Stimulated activated naive CD8-positive, alpha-beta T cell treated with anti-CD3 and anti-CD28 coated beads, Interleukin-15, Interleukin-2, amounts not matched to agents 100 ng/mL and 50 ng/mL, for 24 hours (primary cell): ENCODE measurements around the gene SLC6A17.

Source experiments
- H3K27ac Mint-ChIP-seq: one replicate; pipeline ENCODE4 v1.8.0; 2021; ENCODE audit warnings: mild to moderate bottlenecking, mixed read lengths
- H3K27me3 Mint-ChIP-seq: one replicate; pipeline ENCODE4 v1.8.0; 2021; ENCODE audit warnings: mixed read lengths
- H3K36me3 Mint-ChIP-seq: one replicate; pipeline ENCODE4 v1.8.0; 2021; ENCODE audit warnings: low read depth, mixed read lengths
- H3K4me1 Mint-ChIP-seq: one replicate; pipeline ENCODE4 v1.8.0; 2021; ENCODE audit warnings: low read depth, mixed read lengths
- H3K4me3 Mint-ChIP-seq: one replicate; pipeline ENCODE4 v1.8.0; 2021; ENCODE audit warnings: mild to moderate bottlenecking, mixed read lengths
- H3K9me3 Mint-ChIP-seq: one replicate; pipeline ENCODE4 v1.8.0; 2021; ENCODE audit warnings: mixed read lengths

Gene SLC6A17

DNA sequence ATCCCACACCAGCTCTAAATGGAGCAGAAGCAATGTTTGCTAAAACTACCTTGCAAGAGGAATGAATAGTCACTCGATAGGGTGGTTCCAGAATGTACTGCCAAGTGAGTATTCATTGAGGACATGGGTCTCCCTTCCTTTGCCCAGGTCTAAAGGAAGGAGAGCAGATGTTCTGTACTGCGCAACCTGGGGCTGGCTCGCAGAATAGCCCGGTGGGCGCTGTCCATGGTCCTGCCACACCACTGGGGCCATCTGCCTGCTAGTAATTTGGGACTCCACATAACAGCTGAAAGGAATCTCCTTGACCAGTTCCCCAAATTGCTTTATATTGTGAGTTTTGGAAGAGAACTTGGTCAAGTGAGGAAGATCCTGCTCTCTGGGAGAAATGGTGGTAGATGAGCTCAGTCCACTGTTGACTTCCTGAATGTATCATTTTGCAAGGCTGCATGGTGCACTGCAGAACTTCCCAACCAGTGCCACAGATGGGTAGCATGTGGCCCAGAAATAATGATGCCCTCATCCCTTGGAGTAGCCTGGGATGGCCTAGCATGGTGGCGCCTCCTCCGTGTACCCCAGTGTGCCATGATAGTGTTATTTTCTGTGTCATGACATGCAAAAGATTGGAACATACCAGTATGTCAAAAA, 5.7 kb downstream of the SLC6A17 start:
- peaks cover 5% of the 10 kb centered on the region for H3K9me3 Mint-ChIP-seq
- H3K36me3 Mint-ChIP-seq = no peaks in the 10 kb centered on the region

DNA sequence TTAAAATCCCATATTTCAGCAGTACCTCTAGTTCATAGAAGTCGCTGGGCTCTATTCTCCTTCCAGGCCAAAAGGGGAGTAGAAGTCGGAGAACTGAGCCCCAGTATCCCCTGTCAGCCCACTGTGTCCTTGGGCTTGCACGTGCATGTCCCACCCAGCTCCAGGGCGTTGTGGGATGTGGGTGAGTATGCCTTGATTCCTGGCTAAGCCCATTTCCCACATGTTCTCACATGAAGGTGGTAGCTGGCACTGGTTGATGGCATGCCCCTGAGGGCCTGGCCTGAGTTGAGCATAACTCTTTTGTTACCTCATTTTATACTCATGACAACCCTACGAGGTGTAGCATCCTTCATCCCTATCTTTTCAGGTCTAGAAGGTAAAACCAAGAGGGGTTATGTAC, 8.0 kb downstream of the SLC6A17 start:
- Mint-ChIP-seq H3K4me3 (no peak overlapping the region), H3K36me3 (no peaks in the 10 kb centered on the region), H3K27me3 (peaks cover 39% of the 10 kb centered on the region), H3K4me1 (no peaks in the 10 kb centered on the region), H3K27ac (no peak overlapping the region), H3K9me3 (peaks cover 5% of the 10 kb centered on the region)

More for the DNA sequence above, 5.7 kb downstream of the SLC6A17 start:
- H3K27me3 Mint-ChIP-seq = peaks cover 55% of the 10 kb centered on the region
- H3K27ac Mint-ChIP-seq = no peak overlapping the region
- no peaks in the 10 kb centered on the region for H3K4me1 Mint-ChIP-seq
- no peak overlapping the region for H3K4me3 Mint-ChIP-seq

DNA sequence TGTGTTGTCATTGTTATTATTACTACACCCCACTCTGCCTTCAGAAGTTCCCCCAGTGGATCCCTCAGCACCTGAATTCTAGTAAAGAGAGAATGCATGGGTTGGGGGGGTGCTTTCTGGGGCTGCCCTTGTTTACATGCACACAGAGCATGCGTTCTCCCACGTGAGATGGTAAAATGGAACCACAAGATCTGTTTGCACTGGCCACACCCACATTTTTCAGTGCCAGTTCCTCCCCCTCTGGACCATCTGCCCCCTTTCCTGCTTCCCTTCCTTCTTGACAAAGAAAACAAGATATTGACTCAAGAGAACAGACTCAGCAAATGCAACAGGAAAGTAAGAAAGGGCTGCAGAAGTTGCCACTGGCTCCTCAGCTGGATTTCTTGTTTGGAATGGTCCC, 8.9 kb downstream of the SLC6A17 start:
- no peak overlapping the region for H3K27ac Mint-ChIP-seq
- H3K4me3 Mint-ChIP-seq = no peak overlapping the region
- peaks cover 32% of the 10 kb centered on the region for H3K27me3 Mint-ChIP-seq
- H3K9me3 Mint-ChIP-seq = peaks cover 5% of the 10 kb centered on the region
- no peaks in the 10 kb centered on the region for H3K36me3 Mint-ChIP-seq
- no peaks in the 10 kb centered on the region for H3K4me1 Mint-ChIP-seq

DNA sequence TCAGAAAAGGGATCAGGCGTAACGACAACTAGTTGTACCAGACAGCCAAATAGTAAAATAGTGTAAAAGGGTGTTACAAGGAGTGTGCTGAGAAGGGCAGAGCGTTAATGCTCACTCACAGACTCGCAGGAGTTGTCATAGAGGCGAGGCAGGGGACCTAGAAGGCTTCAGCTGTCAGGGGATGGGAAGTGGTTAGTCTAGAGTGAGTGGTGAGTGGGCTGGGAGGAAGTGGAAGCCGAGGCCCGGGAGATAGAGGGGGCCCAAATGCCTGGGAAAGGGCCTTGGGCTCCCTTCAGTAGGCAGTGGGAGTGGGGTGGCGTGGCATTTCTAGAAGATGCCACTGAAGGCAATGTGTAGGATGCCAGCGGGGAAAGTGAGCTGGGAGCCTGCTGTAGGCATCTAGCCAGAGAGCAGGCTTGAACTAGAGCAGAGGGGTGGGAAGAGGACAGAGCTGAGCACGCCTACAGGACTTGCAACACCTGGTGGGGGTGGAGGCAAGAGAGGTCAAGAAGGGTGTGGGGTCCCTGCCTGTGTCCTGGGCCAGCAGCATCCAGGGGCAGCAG, 10.3 kb downstream of the SLC6A17 start:
- H3K9me3 Mint-ChIP-seq = peaks cover 5% of the 10 kb centered on the region
- H3K27me3 Mint-ChIP-seq = peaks cover 20% of the 10 kb centered on the region

DNA sequence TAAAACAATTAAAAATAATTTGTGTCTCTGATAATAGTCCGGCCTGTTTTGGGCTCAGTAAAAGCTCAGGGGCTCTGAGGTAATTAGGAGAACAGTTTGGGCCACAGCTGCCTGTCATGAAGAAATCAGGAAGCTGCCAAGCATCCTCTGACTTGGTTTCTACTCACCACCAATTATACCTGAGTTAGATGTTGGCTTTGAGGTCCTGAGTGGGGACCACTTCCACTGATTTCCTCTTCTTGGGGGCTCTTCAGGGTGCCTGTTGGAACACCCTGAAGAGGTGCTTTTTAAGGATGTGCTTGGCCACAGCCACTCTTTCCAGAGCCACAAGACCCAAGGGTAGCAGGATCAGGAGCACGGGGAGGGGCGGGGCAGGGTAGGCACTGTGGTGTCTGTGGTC, 10.9 kb downstream of the SLC6A17 start:
- no peaks in the 10 kb centered on the region for H3K36me3 Mint-ChIP-seq
- H3K4me3 Mint-ChIP-seq = no peak overlapping the region
- peaks cover 18% of the 10 kb centered on the region for H3K27me3 Mint-ChIP-seq
- no peaks in the 10 kb centered on the region for H3K4me1 Mint-ChIP-seq
- H3K9me3 Mint-ChIP-seq = peaks cover 5% of the 10 kb centered on the region
- no peak overlapping the region for H3K27ac Mint-ChIP-seq

More for the DNA sequence above, 10.3 kb downstream of the SLC6A17 start:
- Mint-ChIP-seq H3K36me3 (no peaks in the 10 kb centered on the region), H3K4me3 (no peak overlapping the region), H3K4me1 (no peaks in the 10 kb centered on the region), H3K27ac (no peak overlapping the region)

DNA sequence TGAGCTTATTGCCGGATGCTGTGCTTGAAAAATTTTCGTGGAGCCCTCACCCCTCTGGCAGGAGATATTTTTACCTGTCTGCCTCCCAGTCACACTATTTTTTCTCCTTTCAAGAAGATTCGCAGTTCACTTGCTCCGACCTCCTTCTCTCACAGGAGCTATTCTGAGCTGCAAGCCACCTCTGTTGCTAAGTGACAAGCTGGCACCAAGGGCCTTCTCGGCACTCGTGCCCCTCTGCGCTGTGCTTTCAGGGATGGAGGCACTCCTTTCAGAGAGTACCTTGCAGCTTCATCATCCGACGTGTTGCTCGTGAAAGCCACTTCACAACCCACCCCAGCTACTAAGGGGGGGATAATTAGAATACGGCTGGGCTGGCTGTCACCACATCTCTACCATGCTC, 11.6 kb downstream of the SLC6A17 start:
- no peaks in the 10 kb centered on the region for H3K4me1 Mint-ChIP-seq
- no peak overlapping the region for H3K4me3 Mint-ChIP-seq
- no peak overlapping the region for H3K27ac Mint-ChIP-seq
- no peaks in the 10 kb centered on the region for H3K36me3 Mint-ChIP-seq
- H3K9me3 Mint-ChIP-seq = no peaks in the 10 kb centered on the region
- H3K27me3 Mint-ChIP-seq = peaks cover 11% of the 10 kb centered on the region

DNA sequence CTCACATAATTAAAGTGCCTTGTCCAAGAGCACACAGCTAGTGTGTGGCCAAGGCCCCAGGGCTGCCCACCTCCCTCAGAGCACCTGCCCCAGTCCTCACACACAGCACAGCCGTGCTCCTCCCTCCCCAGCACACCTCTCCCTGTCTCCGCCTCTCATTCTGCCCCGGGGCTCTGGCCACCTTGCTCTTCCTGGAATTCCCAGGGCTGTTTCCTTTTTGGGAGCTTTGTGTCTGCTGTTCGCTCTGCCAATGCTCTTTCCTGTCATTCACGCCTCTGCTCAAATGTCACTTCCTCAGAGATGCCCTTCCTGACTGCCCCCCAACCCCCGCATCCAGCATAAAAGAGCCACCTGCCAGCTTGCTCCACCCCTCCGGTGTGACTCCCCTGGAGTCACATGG, 13.3 kb downstream of the SLC6A17 start:
- no peaks in the 10 kb centered on the region for H3K36me3 Mint-ChIP-seq
- no peaks in the 10 kb centered on the region for H3K27me3 Mint-ChIP-seq
- H3K4me3 Mint-ChIP-seq = no peak overlapping the region
- peak overlapping the region; percentile 6 for H3K27ac Mint-ChIP-seq
- no peaks in the 10 kb centered on the region for H3K4me1 Mint-ChIP-seq
- no peaks in the 10 kb centered on the region for H3K9me3 Mint-ChIP-seq

DNA sequence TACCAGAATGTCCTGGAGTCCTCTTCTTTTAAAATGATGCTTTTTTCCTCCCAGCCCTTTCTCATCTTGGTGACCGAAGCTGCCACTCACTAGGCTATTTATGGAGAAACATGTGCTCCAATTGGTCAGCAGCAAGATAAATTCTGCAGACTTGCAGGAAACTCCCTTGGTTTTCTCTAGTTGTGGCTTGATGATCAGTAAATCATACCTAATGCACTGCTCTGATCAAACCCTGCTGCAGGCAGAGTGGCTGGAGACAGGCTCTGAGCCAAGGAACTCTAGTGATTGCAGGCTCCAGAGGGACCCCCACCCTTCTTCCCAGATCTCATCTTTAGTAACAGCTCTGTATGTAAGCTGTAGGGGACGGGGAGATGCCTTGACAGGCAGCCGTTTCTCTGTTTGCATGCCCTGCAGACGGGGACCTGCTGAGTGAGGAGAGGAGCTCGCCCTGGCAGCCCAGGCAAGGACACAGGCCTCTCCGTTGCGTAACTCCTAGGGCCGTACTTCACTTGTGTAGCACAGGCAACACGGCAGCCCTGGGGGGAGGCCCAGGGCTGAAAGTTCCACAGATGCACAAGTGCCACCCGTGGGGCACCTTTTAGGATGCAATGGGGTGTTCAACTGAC, 14.5 kb downstream of the SLC6A17 start:
- no peak overlapping the region for H3K27ac Mint-ChIP-seq
- H3K9me3 Mint-ChIP-seq = no peaks in the 10 kb centered on the region
- H3K36me3 Mint-ChIP-seq = no peaks in the 10 kb centered on the region
- no peaks in the 10 kb centered on the region for H3K4me1 Mint-ChIP-seq
- H3K27me3 Mint-ChIP-seq = no peaks in the 10 kb centered on the region
- H3K4me3 Mint-ChIP-seq = no peak overlapping the region

DNA sequence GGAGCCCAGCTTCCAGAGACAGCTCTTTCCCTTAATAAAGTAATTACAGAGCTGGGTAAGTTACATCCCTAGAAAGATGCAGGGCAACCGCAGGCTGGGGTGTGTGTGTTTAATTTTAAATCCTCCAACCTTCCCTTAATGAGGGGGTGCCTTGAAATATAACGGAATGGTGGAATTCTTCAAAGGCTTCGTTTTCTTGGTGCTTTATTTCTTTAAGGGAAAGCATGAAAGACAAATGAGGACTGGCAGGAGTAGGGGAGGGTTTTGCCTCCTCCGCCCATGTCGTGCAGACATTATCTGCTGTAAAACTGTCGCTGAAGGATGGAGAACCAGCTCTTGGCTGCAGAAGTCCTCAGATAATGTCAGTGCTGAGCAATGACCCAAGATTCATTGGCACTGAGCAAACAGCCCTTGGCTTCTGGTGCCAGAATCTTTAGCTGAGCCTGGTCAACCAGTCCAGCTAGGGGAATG, 15.5 kb downstream of the SLC6A17 start:
- H3K27me3 Mint-ChIP-seq = no peaks in the 10 kb centered on the region
- H3K36me3 Mint-ChIP-seq = no peaks in the 10 kb centered on the region
- H3K4me3 Mint-ChIP-seq = no peak overlapping the region
- H3K9me3 Mint-ChIP-seq = no peaks in the 10 kb centered on the region
- no peaks in the 10 kb centered on the region for H3K4me1 Mint-ChIP-seq
- H3K27ac Mint-ChIP-seq = no peak overlapping the region

DNA sequence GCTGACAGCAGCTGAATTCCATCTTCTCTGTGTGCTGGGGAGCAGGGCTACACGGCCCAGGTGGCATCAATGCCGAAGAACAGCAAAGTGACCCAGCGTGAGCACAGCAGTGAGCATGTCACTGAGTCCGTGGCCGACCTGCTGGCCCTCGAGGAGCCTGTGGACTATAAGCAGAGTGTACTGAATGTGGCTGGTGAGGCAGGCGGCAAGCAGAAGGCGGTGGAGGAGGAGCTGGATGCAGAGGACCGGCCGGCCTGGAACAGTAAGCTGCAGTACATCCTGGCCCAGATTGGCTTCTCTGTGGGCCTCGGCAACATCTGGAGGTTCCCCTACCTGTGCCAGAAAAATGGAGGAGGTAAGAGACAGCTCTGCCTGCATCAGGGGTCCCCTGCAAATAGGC, 16.6 kb downstream of the SLC6A17 start:
- no peak overlapping the region for H3K27ac Mint-ChIP-seq
- H3K4me1 Mint-ChIP-seq = no peaks in the 10 kb centered on the region
- no peaks in the 10 kb centered on the region for H3K36me3 Mint-ChIP-seq
- no peaks in the 10 kb centered on the region for H3K9me3 Mint-ChIP-seq
- H3K27me3 Mint-ChIP-seq = no peaks in the 10 kb centered on the region
- H3K4me3 Mint-ChIP-seq = no peak overlapping the region

DNA sequence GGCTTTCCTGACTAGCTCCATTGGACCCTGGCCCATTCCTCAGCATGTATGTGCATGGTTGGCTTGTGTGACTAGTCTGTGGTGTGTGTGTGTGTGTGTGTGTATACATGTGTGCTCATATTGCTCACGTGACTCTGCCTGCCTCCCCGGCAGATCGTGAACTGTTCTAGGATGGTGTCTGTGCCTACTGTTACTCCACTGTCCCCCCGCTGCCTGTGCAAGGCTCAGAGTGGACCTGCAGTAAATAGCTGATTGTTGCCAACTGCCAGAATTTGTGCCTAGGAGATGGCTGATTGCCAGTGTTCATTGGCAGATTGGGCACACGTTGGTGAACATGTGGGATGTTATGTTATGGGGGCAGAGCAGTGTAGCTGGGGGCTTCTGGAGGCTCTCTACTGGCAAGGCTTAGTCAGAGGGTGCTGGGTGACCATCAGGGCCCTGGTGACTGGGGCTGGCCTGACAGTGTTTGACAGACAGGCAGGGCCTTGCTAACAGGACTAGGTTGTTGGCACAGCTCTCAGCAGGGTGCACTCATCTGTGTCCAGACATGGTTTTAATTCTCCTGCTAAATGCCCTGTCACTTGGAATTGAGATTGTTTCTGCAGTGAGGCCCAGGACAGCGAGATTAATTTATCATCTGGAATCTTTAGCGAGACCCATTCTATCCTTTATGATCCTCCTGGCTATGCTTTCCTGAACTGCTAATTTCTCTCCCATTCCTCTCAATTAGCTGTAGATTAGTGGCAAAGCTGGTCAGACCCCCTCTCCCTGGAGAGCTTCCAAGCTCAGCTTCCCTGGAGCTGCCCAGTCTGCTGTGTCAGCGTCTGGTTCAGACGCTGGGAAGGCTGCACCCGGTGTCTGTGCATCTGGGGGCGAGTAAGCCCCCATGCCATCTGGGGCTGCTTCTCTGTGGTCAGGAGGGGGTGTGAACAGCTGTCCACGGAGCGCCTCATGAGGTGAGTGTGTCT, 20.8 kb downstream of the SLC6A17 start:
- Mint-ChIP-seq H3K4me3 (no peak overlapping the region), H3K27me3 (no peaks in the 10 kb centered on the region), H3K9me3 (no peaks in the 10 kb centered on the region), H3K27ac (no peak overlapping the region), H3K36me3 (no peaks in the 10 kb centered on the region), H3K4me1 (no peaks in the 10 kb centered on the region)

DNA sequence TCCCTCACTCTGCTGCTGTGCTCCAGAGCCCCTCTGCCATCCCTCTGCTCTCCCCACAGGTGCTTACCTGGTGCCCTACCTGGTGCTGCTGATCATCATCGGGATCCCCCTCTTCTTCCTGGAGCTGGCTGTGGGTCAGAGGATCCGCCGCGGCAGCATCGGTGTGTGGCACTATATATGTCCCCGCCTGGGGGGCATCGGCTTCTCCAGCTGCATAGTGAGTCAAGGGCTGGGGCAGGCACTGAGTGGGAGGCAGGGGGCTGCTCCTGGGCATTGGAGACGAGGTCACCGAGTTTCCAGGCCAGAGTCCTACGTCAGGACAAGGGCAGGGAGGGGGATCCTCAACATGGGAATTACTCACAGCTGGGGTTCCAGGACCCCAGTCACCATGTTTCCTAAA, 21.7 kb downstream of the SLC6A17 start:
- no peaks in the 10 kb centered on the region for H3K4me1 Mint-ChIP-seq
- H3K4me3 Mint-ChIP-seq = no peak overlapping the region
- H3K27ac Mint-ChIP-seq = no peak overlapping the region
- H3K36me3 Mint-ChIP-seq = no peaks in the 10 kb centered on the region
- H3K9me3 Mint-ChIP-seq = no peaks in the 10 kb centered on the region
- H3K27me3 Mint-ChIP-seq = no peaks in the 10 kb centered on the region

DNA sequence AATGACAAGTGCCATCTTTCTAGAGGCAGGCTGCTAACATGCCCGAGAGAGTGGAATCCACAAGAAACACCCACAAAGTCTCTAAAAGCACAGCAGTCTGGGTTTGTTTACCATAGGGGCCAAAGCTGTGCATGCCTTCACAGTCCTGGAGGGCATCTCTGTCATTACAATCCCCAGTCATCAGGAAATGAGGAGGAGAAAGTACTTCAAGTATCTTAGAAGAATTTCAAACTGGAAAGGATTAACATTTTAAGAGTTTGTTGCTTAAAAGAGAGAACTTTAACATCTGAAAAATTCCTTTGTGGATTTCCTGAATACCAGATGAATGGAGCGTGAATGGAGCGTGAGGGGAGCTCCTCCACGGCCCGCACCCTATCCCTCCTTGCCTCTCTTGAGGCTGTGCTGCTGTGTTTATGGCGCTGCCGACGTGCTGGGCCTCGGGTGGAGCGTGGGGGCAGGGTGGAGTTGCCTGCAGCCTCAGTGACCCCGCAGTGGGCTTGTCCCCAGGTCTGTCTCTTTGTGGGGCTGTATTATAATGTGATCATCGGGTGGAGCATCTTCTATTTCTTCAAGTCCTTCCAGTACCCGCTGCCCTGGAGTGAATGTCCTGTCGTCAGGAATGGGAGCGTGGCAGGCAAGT, 23.3 kb downstream of the SLC6A17 start:
- no peak overlapping the region for H3K27ac Mint-ChIP-seq
- no peaks in the 10 kb centered on the region for H3K36me3 Mint-ChIP-seq
- H3K9me3 Mint-ChIP-seq = no peaks in the 10 kb centered on the region
- no peak overlapping the region for H3K4me3 Mint-ChIP-seq
- H3K27me3 Mint-ChIP-seq = no peaks in the 10 kb centered on the region
- no peaks in the 10 kb centered on the region for H3K4me1 Mint-ChIP-seq

DNA sequence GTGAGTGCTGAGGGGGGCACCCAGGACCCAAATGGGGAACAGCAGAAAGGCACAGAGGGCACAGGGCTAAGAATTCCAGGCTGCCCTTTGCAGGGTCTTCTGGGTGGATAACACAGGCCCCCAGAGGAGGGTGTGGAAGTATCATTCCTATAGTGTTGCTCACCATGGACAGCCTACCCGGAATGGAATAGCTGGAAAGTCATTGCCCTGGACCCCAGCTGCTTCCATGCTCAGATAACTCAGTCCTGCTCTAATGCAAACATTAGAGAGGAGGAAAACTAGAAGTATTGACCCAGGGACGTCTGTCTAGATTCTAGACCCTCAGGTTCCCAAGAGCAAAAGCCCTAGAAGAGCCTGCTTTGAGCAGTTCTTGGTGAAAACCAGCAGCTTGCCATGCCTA, 24.7 kb downstream of the SLC6A17 start:
- no peaks in the 10 kb centered on the region for H3K4me1 Mint-ChIP-seq
- H3K27ac Mint-ChIP-seq = no peak overlapping the region
- no peak overlapping the region for H3K4me3 Mint-ChIP-seq
- no peaks in the 10 kb centered on the region for H3K36me3 Mint-ChIP-seq
- H3K27me3 Mint-ChIP-seq = no peaks in the 10 kb centered on the region
- no peaks in the 10 kb centered on the region for H3K9me3 Mint-ChIP-seq
